Measurements from ENCODE around the gene ACSF2.
"Not testable (repeated sequence)": the region's sequence is repeated elsewhere in the genome, so short reads cannot be mapped to it uniquely, and the experiment has no call there.

ACSF2 gene

DNA sequence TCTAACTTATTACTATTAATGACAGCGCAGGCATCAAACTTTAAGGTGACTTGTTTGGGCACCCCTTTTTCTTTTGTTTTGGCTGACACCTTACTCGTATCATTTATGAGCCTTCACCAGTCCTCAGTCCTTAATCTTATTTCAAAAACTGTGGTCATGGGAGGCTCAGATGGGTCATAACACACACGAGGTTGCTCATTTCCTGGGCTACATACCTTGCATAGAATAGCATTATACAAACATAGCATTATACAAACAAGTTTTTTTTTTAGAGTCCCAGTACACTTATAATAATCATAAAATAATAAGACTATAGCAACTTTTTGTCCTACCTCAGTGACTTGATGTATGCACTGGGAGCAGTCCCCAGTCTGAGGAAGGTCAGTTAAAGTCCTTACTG is 11.2 kb upstream of the ACSF2 start:
- FAIRE-seq, result no peak

- not testable (repeated sequence) for FAIRE-seq
These were observed 6.4 kb upstream of the ACSF2 start for GRCh38 chr17:50419577-50419976.

- no peak for FAIRE-seq
These were observed 5.5 kb upstream of the ACSF2 start for GRCh38 chr17:50420419-50421112.

GRCh38 chr17:50421308-50422051 is 4.5 kb upstream of the ACSF2 start:
- no peak for FAIRE-seq

- no peak for FAIRE-seq
These were observed 3.3 kb upstream of the ACSF2 start for GRCh38 chr17:50422738-50423137.

- no peak for FAIRE-seq
These were observed 2.4 kb upstream of the ACSF2 start for GRCh38 chr17:50423553-50424159.

DNA sequence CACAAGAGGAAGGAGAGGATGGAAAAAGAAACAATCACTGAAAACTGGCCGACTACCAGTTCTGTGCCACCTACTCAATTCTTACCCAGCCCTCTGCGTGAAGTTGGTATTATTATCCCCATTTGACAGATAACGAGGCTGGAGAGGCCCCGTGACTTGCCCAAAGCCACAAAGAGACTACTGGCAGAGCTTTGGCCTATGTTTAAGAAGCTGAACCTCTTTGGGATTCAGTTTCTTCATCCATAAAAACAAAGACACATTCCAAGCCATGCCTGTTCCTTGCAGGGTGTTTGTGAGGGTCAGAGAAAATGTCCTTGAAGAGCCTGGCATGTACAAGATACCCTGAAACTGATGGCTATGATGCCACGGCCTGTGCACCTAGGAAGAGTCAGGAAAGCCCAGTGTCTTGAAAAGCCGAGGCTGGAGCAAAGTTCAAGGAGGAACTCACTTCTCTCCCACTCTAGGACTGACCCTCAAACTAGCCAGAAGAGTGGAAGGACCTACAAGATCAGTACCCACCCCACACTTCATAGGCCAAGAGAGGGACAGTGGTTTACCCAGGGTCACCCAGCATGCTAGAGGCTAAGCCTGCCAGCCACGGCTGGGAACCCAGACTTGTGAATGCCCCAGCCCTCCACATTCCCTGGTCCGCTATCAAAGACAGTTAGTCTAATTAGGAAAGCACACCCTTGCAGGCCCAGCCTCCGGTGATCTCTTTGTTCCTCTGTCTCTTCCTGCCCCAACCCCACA is 1.6 kb upstream of the ACSF2 start:
- no peak for FAIRE-seq

DNA sequence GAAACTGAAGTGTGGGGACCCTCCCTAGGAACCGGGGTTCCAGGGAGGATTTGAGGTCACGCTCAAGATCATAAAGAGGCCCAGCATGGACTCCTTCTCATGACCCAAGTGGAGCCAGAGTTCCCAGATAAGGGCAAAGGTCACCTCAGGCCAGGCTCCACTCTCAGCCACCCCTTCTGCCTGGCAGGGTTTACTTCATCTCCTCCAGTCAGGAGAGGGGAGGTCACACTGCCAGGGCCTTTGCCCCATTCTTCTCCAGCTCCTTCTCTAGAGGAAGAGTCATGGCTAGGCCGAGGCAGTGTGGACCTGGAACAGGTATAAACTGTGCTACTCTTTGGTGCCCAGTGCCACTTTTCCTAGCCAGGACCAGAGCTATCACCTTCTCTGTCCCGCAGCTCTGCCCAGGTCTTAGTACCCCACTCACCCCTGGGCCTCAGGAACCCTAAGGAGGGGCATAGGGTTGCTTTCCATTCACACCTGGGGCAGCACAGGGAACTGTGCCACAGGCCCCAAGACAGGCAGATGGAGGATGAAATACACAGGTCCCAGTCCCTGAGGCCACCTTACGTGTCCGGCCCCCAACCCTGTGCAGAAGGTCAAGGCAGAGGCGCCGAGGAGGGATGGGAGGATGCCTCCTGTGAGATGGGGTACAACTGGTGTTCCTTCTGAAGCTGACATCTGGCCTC is 879 bp upstream of the ACSF2 start:
- FAIRE-seq, result no peak

DNA sequence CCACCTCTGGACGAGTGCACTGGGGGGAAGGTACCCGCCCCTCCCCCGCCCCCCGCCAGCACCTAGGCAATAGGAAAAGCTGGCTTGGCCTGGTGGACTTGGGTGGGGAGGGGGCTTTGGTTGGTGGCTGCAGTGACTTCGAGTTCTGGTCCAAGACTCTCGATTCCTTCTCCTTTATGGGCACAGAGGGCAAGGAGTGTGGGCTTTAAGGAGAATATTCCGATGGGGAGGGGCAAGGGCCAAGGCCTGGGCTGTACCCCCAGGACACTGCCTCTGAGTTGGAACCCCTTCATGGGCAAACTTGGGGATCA is 409 bp downstream of the ACSF2 start:
- FAIRE-seq, result no peak

DNA sequence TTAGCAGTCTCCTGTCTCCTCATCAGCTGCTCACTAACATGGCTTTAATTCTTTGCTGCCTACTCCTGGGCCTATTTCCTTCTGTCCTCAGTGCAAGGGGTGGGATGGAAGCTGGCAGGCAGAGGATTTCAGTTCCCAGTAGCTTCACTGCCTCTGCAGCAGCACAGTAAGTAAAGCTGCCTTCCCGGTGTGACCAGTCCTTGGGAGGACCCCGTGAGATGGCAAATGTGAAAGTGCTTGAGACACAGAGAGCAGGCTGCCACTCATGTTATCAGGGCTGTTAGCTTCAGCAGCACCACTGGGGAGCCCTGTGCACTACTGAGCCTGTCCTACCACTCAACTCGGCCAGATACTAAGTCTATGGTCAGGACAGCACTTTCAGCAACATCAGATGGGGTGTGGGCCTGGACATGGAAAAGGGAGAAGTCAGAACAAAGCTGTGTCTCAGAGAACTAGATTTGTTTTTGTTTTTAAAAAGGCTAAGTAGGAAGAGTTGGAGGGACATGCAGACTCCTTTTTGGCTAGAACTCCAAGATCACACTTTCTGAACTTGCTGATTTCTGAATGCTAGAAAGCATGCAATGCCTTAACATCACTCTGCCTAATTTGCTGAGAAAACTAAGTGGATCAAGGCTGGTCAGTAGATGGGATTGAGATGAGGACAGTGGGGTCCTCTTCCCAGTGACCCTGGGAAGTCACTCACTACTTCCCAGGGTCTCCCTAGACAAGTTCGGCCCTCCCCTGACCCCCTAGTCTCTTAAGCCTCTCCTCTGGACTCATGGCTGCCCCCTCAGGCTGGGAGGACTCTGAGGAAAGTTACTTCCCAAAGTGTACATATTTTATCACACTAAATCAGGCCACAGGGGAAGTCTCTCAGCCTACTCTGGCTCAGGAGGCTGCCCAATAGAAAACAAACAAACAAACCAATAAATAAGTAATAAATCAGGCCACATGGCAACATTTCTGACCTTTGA is 1.1 kb downstream of the ACSF2 start:
- FAIRE-seq, result no peak

DNA sequence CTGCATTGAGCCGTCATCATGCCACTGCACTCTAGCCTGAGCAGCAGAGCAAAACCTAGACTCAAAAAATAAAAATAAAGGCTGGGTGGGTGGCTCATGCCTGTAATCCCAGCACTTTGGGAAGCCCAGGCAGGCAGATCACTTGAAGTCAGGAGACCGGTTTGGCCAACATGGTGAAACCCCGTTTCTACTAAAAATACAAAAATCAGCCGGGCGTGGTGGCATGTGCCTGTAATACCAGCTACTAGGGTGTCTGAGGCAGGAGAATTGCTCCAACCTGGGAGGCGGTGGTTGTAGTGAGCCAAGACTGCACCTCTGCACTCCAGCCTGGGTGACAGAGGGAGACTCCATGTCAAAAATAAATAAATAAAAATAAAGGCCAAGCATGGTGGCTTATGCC is 2.1 kb downstream of the ACSF2 start:
- not testable (repeated sequence) for FAIRE-seq

GRCh38 chr17:50428831-50429424 is 2.9 kb downstream of the ACSF2 start:
- FAIRE-seq, result no peak

- no peak for FAIRE-seq
These were observed 3.8 kb downstream of the ACSF2 start for GRCh38 chr17:50429793-50430192.

DNA sequence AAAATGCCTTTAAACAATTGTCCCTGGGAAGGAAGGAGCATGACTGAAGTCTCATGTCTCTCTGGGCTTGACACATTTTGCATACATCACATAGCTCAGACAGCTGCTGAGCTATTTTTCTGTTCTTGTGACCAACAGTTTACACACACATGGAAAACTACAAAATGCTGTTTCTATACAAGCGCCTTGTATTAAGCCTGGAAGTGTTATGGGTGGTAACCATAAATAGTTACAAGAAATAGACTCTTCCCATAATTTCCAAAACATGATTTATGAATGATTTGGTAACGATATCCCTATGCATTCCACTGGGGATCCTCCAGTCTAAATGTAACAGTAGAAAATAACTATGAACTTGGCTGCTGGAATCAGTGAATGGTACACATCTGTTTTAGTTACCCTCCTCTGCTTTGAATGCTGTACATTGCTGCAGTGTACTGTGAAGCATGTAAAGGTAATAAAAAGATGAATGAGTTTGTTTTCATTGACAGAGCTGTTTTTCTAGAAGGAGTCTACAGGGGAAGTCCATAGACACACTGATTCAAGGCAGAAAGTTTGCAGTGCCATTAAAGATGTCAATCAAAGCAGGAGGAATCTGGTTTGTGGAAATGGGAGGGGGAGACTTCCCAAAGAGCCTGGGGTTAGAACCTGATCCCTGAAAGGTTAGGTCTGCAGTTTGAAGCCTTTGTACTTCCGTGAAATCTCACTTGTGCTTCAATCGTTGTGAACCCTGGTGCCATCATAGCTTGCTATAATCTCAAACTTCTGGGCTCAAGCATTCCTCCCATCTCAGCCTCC is 5.0 kb downstream of the ACSF2 start:
- FAIRE-seq, result no peak

GRCh38 chr17:50432125-50432762 is 6.2 kb downstream of the ACSF2 start:
- no peak for FAIRE-seq

DNA sequence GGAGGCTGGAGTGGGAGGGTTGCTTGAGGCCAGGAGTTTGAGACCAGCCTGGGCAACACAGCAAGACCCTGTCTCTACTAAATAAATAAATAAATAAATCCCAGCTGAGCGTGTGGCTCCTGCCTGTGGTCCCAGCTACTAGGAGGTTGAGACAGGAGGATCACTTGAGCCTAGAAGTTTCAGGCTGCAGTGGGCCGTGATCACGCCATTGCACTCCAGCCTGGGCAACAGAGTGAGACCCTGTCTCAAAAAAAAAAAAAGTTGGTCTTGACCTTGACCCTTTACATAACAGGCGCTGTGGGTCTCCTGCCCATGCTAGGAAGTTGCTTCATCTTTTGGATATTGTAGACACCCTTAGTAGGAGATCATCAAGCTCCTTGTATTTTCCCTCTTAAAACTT is 11.4 kb downstream of the ACSF2 start:
- FAIRE-seq, result no peak

DNA sequence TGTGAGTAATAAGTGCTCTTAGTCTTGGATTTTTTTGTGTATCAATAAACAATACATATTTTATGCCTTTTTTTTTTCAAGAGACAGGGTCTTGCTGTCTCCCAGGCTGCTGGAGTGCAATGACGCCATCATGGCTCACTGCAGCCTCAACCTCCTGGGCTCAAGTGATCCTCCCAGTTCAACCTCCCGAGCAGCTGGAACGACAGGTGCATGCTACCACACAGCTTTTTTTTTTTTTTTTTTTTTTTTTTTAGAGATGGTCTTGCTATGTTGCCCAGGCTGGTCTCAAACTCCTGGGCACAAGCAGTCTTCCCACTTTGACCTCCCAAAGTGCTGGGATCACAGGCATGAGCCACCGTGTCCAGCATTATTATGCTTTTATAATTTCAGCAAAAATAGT is 13.0 kb downstream of the ACSF2 start:
- no peak for FAIRE-seq

DNA sequence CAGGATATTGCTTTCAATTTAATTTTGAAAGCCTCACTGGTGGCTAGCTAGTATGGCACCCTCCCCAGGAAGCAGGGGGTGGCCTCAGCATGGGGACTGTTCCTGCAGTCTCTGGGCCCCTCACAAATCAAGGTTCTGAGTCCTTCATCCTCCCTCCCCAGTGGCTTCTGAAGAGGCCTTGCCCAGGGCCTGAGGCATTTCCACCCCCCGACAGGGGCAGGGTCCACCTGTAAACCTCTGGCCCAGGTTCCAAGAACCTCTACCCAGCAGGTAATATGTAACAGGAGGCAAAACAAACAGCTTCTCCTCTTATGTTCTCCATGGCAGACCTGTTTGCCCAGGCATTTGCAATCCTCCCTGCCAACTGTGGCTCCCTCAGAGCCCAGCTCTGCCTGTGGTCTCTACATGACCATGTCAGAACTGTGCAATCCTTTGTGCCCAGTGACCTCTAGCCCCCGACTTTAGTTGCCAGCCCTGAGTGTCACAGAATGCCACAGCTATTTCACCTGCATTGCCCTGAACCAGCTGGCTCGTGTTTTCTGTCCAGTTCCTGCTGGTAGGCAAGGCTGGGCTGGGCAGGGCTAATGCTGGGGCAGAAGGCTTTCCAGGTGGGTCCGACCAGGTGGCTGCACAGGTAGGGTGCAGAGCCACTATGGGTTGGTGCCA is 14.3 kb downstream of the ACSF2 start:
- FAIRE-seq, result no peak

Data from A204.1 (cell line).